ENCODE results near the gene SMTNL2. TPM values are rescaled to one million over a fixed set of nuclear protein-coding genes. Genes with fewer than 3 reads are reported as not detected.

Gene SMTNL2
- total RNA-seq: 1.6 TPM

DNA sequence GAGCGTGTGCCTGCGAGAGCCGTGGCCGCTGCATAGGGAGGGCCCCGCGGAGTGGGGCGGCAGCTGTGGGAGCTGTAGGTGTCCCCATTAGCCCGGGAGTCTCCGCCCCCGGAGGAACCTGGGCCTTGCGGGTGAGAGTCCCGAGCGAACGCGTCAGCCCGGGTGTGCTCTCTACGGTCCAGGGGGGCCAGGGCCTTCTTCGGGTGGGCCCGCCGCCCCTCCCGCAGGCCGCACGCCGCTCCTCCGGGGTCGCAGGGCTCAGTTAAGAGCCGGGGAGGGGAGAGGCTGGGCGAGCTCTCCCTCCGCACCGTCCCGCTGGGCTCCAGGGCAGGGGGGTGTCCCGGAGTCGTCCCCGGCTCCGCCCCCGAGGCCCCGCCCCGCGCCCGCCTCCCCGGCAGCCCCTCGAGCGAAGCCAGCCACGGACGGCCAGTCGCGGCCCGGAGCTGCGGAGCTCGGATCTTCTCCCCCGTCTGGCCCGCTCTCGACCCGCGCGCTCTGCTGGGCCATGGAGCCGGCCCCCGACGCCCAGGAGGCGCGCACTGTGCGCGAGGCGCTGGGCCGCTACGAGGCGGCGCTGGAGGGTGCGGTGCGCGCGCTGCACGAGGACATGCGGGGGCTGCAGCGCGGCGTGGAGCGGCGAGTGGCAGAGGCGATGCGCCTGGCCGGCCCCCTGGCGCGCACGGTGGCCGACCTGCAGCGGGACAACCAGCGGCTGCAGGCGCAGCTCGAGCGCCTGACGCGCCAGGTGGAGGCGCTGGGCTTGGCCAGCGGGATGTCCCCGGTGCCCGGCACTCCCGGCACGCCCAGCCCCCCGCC, at the start of gene SMTNL2:
Gene SMTNL2, plus strand, starts transcription at position 429 of the 816 bp plus-strand sequence. Its CDS starts 77 bp downstream, at position 506.
- DNase-seq (ENCODE audit: low spot score) (no peak), ATAC-seq (peak; percentile 13)
- intact Hi-C loops (cut with DNase I): no loop called here

DNA sequence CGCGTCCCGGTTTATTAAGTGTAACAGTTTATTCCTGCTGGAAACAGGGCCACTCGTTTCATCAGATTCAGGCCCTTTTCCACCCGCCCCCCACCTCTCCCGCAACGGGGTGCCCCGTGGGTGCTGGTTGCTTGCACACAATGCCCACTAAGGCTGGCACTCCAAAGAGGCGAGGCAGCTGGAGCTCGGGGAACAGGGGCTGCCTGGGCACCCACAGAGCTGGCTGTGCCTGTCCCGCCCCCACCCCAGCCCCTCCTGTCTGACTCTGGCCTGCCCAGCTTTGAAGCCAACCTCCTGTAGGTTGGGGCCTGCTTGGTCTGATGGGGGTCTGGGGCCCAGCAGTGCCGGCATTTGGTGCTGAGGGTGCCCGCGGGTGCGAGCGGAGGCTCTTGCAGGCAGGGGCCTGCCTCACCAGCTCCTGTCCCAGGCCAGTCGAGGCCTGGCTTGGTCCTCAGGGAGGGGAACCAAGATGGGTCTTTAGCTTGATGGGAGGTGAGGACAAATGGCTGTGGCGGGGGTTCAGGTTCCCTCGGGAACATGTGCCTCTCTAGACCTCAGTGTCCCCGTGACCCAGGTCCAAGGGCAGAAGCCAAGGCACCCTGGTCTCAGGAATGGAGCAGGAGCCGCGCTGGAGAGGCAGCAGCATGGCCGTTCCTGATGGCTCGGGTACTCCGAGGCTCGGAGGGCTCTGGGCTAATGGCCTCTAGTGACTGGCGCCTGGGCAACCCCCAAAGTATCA, 49.2 kb upstream of the SMTNL2 start:
- intact Hi-C loops (cut with DNase I): no loop called here
- peak; percentile 58 for DNase-seq (ENCODE audit: low spot score)
- ATAC-seq: no peak

DNA sequence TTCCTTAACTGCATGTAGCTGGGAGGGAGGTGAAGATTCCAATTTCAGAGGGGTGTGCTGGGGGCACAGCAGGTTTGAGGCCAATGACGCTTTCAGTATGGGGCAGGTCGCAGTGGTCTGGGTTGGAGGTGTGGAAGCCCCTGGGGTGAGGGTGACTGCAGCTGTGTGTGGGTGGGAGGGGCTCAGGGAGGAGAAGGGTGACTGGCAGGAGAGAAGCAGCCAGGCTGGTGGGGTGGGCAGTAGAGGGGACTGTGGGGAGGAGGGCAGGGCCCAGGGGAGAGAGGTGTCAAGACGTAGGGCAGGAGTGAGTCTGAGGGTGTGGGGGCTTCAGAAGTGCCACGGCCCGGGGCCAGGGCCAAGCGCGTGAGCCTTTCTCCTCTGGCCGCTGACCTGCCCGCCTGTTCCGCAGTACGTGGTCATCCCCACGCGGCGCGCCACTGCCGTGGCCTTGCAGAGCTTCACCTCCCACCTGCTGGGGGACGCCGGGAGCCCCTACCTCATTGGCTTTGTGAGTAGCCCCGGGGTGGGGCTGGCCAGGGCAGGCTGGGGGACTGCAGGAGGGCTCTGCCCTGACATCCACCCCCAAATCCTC, 48.6 kb upstream of the SMTNL2 start:
- intact Hi-C loops (cut with DNase I): no loop called here
- DNase-seq (ENCODE audit: low spot score) (peak; percentile 57), ATAC-seq (peak; percentile 1)

DNA sequence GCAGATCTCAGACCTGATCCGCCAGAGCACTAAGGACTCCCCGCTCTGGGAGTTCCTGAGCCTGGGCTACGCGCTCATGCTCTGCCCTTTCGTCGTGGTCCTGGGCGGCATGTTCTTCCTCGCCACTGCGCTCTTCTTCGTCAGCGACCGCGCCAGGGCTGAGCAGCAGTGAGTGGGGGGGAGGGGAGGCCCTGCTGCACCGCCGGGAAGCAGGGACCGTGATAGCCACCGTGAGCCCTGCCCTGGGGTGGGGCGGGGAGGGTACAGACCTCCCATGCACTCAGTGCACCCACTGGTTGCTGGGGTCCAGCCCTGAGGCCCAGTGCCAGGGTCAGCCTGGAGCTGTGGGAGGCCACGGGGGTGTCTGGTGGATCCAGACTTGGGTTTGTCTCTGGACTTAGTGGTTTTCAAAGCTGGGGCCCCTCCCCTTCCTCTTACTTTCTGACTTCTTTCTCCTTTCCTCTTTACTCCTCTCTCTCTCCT, 48.0 kb upstream of the SMTNL2 start:
- ATAC-seq (peak; percentile 34), DNase-seq (ENCODE audit: low spot score) (no peak)
- intact Hi-C loops (cut with DNase I): no loop called here

DNA sequence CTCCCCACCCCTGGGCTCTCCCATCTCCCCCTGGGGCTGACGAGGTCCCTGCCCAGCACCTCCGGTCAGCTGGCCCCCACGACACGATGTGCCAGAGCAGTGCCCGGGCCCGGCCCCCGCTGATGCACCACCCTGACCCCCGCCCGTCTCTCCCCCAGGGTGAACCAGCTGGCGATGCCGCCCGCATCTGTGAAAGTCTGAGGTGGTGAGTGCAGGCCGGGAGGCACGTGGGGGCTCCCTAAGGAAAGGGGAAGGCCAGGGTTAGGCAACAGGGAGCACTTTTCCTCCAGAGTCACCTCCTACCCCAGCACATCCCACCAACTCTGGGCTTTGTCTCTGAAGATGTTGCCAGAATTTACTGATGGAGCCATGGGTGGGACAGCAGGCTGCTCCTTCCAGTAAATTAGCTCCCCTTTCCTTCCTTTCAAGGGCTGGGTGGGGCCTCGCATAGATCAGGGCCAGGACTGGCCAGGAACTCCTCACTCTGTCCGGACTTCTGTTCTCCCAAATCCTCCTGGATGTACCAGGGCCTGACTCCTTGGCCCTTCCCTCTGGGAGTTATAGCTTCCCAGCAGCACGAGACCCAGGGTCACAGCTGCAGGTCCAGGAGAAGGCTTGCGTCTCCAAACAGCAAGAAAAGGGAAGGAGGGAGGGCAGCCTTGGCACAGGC, 47.5 kb upstream of the SMTNL2 start:
- no peak for DNase-seq (ENCODE audit: low spot score)
- ATAC-seq: peak; percentile 38
- intact Hi-C loops (cut with DNase I): no loop called here

DNA sequence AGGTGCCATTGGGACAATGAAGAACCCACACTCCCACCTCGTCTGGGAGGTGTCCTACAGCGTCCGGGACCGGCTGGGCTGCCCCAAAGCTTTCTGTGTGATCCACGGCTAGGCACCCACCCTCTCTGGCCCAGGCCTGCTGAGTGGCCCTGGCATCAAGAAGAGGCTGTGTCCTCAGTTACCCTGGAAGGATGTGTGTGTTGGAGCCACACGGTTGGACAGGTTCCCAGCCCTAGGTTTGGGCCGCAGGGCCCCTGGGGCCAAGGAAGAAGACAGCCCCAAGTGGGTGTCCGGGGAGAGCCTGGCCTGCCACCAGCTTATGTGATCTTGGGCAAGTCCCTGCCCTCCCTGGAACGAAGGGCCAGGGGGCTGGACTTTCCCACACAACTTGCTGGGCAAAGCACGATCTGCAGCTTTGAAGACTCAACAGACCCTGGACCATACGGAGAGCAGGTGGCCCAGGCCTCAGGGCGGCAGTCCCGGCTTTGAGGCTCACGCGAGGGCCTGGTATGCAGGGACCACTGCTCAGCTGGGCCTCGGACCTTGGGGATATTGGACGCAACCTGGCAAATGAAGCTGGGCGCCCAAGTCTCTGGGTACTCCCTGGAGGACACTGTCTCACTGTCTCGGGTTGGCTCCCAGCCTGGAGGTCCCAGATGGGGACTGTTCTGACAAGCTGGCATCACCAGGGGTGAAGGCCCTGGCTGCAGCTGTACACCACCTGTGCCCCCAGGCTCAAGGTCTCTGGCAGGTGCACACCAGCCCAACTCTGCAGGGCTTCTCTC, 46.7 kb upstream of the SMTNL2 start:
- peak; percentile 2 for ATAC-seq
- DNase-seq (ENCODE audit: low spot score): no peak
- intact Hi-C loops (cut with DNase I): no loop called here

DNA sequence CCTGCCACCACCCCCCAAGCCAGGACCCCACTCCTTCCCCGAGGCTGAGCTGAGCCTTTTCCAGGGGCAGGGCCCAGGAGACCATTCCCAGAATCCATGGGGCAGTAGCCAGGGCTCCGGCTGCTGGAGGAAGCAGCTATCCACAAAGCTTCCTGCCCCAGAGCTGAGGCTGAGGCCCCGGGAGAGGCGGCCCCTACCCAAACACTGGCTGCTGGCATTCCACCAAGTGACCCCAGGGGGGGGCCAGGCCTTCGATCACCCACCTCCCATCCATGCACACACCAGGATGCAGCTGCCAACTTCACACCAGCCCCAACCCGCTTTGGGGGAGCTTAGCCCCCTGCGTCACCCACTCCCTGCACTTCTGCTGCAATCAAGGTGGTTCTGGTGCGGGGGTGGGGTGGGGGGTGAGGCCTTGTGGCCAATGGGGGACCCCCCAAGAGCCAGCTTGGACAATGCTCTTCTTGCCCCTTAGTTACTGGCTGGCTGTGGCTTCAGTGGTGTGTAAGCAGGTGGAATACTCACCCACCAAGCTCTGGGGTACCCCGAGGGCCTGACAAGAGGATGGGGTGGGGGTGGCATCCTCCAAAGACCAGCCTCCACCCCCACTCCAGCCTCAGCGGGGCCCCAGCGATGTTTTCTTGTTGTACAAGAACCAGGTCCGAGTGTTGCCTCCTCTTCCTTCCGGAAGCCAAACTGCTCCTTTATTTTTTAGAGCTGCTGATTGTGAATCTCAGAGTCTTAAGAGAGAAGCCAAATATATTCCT, 45.9 kb upstream of the SMTNL2 start:
- DNase-seq (ENCODE audit: low spot score): no peak
- no peak for ATAC-seq
- intact Hi-C loops (cut with DNase I): no loop called here

DNA sequence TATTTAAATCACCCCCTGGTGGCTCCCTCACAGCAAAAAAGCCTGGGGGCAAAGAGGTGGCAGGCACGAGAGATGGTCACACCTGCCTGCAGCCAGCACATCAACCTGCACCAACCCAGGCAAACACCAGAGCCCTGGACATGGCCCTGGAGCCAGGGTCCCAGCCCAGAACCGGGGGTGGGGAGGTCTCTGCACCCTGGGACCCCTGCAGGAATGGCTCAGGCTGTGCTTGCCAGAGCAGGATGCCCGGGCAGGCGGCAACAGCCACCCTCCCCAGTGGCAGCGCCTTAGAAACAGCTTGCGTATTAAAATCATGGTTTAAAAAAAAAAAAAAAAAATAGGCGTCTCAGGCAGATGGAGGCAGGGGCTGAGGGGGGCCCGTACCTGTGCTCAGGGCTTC, 45.3 kb upstream of the SMTNL2 start:
- ATAC-seq: no peak
- no peak for DNase-seq (ENCODE audit: low spot score)
- intact Hi-C loops (cut with DNase I): no loop called here

DNA sequence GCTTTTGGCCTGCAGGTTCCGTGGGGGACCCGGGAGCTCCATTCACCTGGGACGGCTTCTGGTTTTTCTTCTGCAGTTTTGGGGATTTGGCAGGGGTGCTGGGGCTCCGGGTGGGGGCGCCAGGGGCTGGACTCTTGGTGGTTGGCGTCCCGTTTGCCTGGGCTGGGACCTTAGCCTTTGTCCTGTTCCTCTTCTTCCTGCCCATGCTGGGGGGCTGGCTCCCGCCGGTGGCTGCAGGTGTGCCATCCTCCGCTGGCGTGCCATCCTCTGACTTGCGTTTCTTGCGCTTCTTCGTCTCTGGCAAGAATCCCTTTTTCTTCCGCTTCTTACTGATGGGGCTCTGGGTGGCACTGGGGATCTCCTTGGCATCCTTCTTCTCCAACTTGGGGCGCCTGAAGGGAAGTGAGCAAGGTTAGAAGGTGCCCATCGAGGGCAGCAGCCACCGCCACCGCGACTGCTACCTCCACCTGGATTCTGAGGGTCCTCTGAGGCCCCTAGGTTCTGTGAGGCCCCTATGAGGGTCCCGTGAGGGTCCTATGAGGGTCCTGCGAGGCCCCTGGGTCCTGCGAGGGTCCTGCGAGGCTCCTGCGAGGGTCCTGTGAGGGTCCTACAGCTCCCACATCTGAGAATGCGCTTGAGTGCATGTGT, 44.6 kb upstream of the SMTNL2 start:
- peak; percentile 56 for DNase-seq (ENCODE audit: low spot score)
- intact Hi-C loops (cut with DNase I): no loop called here
- no peak for ATAC-seq

DNA sequence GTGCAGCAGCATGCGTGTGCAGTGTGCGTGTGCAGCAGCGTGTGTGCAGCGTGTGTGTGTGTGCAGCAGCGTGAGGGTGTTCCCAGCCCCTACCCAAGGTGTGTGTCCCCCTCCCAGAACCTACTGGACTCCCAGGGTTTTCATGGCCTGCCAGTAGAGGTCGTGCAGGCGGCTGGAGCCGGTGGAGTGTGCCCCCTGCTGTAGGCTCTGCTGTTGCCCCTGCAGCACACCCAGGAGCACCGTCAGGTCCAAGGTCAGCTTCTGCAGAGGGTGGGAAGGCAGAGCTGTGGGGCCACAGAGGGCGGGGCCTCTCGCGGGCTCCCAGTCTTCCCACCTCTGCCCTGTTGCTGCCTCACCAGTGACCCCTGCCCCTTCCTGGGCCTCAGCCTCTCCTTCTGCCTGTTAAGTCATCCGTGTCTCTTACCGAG, 44.1 kb upstream of the SMTNL2 start:
- intact Hi-C loops (cut with DNase I): no loop called here
- ATAC-seq (no peak), DNase-seq (ENCODE audit: low spot score) (no peak)

DNA sequence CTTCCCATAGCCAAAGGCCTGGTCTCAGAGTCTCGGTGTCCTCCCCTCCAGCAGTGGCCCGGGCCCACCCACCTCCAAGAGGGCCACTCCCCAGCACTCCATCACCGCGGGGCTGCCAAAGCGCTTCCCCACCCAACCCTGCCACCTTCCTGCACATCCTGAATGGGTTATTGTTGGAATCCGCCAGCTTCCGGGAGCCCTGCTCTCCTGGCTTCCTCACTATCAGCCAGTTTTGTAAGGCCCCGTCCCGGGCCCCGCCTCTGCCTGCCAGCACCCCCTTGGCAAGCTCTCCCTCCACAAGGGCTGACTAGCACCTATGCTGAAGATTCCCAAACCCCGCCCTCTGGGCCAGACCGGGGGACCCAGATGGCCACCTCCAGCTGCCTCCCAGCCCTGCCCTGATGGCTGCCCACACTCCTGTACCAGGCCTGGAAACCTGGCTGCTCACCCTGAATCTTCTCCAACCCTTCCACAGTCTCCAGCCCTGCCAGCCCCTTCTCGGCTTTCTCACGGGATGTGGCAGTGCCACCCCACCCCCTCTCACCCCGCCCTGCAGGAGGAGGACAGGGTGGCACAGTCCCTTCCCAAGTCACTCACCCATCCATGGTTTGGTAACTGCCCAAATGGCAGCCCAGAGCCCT, 43.5 kb upstream of the SMTNL2 start:
- intact Hi-C loops (cut with DNase I): no loop called here
- DNase-seq (ENCODE audit: low spot score): peak; percentile 61

DNA sequence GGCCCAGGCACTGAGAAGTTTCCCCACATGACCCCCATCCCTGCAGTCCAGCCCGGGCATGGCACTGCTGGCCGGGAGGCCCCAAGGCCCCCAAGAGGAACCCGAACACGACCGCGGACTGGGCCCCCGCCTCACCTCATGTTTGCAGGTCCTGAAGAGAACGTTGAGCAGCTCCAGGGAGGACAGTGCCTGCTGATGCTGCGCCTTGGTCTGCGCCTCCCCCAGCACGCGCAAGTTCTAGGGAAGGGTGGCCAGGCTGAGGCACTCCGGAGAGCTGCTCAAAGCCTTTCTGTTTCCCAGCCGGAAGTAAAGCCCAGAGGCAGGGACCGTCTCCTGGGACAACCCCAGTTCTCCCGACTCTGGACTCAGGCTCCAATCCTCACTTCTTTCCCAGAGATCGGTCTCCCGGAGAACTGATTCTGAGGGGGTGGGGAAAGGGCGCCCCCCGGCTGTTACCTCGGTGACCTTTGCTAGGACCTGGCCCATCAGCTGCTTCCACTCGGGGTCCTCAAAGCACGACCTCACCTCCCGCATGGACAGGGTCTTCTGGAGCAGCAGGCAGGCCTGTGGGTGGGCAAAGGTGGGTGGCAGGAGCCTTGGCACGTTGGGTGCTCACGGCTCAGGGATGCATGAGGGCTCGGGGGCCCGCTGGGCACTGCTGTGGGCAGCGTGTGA, 42.9 kb upstream of the SMTNL2 start:
- intact Hi-C loops (cut with DNase I): no loop called here
- ATAC-seq (no peak), DNase-seq (ENCODE audit: low spot score) (no peak)

More for the DNA sequence above, 43.5 kb upstream of the SMTNL2 start:
- ATAC-seq: no peak

DNA sequence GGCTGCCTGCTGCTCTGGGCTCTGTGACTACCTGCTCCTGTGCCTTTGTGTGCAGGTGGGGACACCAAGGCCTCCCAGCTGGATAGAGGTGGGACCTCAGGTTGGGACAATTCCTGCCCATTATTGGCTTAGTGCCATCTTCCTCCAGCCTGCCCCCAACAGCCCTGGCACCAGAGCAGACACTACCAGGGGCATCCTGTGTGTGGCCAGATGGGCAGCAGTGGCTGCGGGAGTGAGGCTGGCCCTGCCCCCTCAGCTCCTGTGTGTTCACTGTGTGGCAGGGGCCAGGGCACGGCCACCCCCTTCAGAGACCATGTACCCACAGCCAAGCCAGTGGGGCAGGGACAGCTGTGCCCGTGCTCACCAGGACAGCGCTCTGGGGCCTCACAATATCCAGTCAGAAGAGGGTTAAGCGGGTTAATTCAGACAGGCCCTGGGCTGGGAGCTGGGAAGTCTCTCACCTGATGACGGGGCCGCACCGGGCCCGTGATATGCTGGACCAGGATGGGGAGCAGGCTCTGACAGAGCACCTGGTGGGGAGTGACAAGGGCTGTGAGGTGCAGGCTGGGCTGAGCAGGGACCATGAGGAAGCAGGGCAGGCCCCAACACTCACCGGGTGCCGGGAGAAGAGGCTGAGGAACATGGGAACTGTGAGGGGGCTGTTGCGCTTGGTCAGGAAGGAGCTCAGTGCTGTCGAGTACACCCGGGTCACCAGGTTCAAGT, 42.2 kb upstream of the SMTNL2 start:
- ATAC-seq: no peak
- intact Hi-C loops (cut with DNase I): no loop called here
- no peak for DNase-seq (ENCODE audit: low spot score)

DNA sequence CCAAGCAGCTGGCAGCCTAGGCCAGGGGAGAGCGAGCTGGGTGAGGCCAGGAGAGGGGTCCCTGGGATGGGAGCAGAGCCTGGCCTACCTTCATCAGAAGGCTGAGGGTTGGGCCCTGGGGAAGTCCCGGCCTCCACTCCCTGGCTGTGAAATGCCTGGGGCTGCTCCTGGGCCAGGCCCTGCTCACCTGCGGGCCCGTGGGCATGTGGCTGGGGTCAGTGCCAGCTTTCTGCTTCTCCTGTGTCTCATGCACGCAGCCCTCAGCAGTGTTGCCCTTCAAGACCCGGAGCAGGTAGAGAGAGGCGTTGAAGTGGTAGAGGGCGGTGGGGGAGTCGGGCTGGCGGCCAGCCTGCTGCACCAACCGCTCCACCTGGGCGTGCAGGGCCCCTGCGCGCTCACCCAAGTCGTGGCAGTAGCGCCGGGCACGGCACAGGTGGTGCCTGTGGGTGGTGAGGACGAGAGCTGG, 41.6 kb upstream of the SMTNL2 start:
- intact Hi-C loops (cut with DNase I): no loop called here
- no peak for ATAC-seq

DNA sequence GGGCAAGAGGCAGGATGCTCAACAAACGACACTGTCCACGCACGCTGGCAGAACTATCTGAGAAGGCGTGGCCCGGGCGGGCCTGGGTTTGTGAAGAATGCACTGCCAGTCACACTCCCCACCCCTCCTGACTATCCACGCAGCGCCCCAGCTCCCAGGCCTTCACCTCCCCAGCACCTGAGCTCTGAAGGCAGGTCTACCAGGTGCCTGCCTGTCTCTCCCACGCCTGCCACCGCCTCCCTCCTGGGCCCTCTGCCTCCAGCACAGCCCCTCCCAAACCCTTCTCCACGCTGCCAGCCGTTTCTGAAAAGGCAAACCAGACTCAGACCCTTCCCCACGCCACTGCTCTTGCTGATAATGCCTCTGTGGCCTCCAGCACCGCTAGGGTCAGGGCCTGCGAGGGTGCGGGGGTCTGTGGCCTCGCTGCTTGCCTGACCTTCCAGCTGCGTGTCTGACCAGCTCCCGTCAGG, 40.7 kb upstream of the SMTNL2 start:
- DNase-seq (ENCODE audit: low spot score) (no peak), ATAC-seq (no peak)
- intact Hi-C loops (cut with DNase I): no loop called here

More for the DNA sequence above, 41.6 kb upstream of the SMTNL2 start:
- no peak for DNase-seq (ENCODE audit: low spot score)
